COLO829 (cell line): ENCODE measurements around the gene IQCH.

Experiments
- DNase-seq: peaks from one replicate; pipeline ENCODE4 v3.0.0; 2012; ENCODE audit warnings: low spot score

The IQCH gene

DNA sequence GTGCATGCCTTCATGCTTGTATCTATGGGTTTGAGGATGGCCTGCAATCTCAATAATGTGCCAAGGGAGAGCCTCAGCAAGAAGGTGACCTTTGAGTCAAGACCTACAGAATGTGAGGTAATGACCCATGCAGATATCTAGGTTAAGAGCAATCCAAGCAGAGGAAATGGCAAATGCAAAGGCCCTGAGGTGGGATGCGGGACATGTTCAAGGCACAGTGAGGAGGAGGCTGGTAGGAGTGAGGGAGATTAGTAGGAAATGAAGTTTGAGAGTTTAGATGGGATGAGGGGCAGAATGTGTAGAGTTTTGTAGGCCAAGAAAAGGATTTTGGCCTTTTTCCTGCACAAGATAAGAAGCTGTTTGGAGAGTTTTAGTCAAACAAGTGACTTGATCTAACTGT is 283.2 kb downstream of the IQCH start:
- DNase-seq = no peak

DNA sequence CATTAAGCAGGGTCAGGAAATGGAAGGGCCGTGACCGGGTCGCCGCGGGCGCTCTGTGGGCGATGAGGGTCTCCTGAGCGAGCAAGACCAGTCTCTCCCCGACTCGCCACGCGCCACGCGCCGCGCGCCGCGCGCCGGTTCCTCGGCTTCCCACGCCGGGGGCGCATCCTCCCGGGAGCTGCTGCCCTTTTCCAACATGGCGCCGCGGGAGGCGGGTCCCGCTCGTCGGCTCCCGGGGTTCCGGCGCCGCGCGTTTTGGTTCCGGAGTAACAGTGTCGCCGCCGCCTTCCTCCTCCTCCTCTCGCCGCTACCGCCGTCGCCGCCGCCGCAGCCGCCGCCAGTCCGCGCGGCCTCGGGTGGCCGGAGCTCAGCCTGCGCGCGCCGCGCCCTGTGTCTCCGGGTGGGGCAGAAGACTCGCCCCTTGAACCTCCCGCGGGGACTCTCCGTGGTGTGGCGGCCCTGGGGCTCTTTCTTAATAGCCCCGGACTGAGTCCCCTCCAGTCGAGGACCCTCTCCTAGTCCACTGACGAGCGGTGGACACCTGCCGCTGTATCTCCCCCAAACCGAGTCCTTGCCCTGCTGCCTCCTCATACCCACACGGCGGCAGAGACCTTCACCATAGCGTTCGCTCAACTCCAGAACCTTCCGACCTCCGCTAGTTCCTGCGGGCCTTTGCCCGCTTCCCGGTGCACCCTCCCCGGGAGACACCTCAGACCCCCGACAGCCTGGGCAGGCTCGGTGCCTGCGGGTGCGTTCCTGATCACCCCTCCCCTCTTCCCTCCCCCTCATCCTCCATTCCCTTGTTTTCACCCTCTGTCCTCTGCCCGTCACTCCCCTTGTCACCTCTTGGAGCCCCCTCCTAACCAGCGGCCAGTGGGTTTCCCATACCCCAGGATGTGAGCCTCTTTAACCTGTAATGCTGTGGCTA is 288.1 kb downstream of the IQCH start, which contains the start of gene MAP2K5:
MAP2K5 (plus strand) TSS at position 284 of the 928 bp plus-strand sequence; CDS start at position 917, 633 bp downstream.
- no peak for DNase-seq

DNA sequence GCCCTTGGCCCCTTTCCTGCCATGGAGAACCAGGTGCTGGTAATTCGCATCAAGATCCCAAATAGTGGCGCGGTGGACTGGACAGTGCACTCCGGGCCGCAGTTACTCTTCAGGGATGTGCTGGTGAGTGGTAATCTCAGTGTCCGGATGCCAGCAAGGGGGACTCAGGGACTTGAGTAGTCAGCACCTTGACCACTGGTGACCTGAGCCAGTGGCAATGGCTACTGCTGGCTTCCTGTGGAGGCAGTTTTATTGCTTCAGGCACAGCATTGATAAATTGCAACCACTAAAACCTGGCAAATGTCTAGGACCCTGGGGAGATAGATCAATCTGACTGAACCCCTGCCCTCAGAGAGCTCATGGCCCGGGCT is 288.7 kb downstream of the IQCH start:
- DNase-seq = no peak

- DNase-seq = no peak
Observed at GRCh38 chr15:67544475-67544874, 289.9 kb downstream of the IQCH start.

DNA sequence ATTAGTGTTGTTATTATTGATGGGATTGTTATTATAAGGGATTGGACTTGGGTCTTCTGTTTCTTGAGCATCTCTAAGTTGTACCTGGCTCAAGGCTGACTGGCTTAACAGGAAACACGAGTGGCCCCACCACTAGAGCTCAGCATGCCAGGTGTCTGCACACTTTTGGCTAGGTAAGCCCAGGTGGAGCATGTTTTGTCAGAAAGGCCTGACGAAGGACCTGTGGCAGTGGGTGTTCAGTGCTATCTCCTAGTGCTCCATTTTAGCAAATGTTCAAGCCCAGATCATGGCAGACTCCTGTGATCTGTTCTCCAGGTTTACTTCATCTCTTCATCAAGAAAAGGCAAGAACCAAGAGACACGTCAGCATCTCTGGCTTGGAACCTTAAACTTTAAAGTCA is 291.3 kb downstream of the IQCH start:
- DNase-seq = no peak

- no peak for DNase-seq
Observed at GRCh38 chr15:67547064-67547463, 292.5 kb downstream of the IQCH start.

- DNase-seq = no peak
Observed at GRCh38 chr15:67547836-67548235, 293.2 kb downstream of the IQCH start.

DNA sequence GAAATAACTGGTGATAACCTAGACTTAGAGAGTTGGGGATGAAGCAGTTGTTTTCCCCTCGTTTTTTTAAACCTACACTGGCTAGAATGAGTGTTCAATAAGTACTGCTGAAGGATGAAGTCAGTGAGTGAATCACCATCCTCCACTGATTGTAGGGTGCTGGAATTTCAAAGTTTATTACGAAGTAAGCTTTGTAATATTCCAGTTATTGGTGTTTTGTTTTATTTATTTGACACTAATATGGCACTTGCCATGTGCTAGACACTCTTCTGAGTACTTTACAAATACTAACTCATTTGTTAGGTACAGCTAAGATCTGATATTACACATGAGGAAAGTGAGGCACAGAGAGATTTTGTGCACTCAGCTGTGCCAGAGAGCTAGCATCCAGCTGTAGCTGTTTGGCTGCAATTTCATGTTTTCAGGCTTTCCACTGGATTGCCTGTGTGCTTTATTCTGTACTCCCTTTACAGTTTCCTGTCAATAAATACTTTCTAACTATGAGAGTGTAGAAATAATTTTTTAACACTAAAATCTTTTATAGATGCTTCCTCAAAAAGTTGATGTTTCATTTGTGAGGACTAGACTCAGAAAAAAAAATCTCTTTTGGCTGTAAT is 293.8 kb downstream of the IQCH start:
- DNase-seq = no peak

DNA sequence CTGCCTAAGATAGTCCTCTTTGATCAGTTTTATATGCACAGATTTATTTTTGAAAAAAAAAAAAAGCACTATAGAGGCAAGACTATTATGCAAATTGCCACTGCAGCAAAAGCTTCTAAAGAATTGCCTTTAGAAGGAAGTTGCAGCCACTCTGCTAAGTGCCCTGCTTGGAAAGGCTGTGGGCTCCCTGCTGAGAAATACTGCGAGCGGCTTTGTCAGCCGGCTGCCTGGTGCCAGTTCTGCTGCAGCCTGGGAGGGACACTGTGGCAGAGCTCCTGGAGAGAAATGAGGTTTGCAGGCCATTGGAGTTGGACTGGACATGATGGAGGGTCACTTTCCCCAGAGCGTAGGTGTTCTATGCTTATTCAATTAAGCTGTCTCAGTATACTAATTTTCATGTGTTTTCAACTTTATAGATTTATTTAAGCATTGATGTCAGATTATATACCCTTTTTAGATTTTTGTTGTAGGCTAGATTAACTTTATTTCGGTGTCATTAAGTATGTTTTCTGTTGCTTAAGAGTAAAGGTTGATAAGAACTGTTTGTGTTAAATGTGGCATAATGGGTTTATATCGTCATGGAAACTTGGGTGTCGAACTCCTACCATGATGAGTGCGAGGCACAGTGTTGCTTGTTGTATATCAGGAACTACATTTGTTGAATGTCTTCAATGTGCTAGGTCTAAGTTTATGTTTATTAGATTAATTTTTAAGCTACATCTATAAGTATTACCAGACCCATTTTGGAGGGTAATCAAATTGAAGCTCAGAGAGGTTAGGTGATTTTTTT is 294.5 kb downstream of the IQCH start:
- no peak for DNase-seq

DNA sequence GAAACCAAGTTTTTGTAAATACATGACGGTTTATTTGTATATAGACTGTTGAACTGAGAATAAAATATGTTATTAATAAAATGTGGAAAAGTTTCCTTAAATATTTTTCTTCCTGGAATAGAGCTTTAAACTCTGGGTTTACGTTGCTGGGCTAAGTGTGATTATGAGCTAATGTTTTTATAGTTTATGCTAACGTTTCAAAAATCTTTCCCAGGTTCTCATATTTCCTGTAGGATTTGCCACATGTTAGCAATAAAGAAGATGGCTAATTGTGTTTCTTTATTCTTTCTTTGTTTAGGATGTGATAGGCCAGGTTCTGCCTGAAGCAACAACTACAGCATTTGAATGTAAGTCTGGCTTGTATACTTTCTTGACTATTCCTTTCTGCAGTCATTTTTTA is 295.1 kb downstream of the IQCH start:
- no peak for DNase-seq

DNA sequence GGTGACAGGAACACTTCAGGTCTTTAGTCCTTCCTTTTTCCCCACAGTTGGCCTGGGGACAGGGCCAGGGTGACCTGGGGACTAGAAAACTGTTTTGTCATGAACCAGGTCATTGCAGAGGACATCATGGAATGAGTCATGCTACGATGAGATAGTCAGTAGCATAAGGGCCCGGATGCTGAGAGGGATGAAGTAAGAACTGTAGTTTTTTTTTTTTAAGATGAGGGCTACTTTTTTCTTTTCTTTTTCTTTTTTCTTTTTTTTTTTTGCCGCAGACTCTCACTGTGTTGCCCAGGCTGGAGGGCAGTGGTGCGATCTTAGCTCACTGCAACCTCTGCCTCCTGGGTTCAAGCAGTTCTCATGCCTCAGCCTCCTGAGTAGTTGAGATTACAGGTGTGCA is 295.9 kb downstream of the IQCH start:
- no peak for DNase-seq

DNA sequence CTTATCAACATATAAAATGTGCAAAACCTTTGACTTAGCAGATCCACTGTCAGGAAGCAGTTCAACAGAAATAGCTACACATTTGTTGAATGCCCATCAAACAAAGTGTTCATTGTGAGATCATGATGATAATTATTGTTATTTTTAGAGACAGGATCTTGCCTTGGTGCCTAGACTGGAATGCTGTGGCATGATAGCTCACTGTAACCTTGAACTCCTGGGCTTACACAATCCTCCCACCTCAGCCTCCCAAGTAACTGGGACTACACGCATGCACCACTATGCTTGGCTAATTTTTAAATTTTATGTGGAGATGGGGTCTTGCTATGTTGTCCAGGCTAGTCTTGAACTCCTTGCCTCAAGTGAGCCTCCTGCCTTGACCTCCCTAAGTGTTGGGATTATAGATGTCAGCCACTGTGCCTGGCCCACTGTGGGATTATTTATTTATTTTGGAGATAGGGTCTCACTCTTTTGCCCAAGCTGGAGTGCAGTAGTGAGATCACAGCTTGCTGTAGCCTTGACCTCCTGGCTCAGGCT is 296.7 kb downstream of the IQCH start:
- peak; percentile 24 for DNase-seq
